ENCODE results near the gene RGS7BP. TPM values are rescaled to one million over a fixed set of nuclear protein-coding genes. Genes with fewer than 3 reads are reported as not detected.

RGS7BP gene
- 0.77 and 1.4 TPM in 2 replicates for total RNA-seq
- polyA plus RNA-seq = 0.75 TPM in 1 of 2 replicates, not detected in the other

- TF ChIP-seq CTCF (IDR thresholded peaks at IDR 0.05; ENCODE audit: poor library complexity) = no peak
- peak; percentile 43 for TF ChIP-seq EZH2 (IDR thresholded peaks at IDR 0.05; ENCODE audit: borderline replicate concordance)
- Histone ChIP-seq H3K9me2 (replicated peaks; ENCODE audit: insufficient read depth) (no peaks in the 10 kb centered on the region), H3K4me1 (ENCODE audit: insufficient read depth) (no peaks in the 10 kb centered on the region), H2AFZ (peak within 1 kb of the TSS; percentile 82), H3K27me3 (peaks cover 54% of the 10 kb centered on the region), H3K4me2 (peak within 1 kb of the TSS; percentile 97), H3K36me3 (replicated peaks; ENCODE audit: insufficient read depth, low read depth) (no peaks in the 10 kb centered on the region), H3K79me2 (no peaks in the 10 kb centered on the region), H4K20me1 (ENCODE audit: insufficient read depth, poor library complexity, severe bottlenecking) (no peaks in the 10 kb centered on the region), H3K9me3 (ENCODE audit: low read depth) (no peaks in the 10 kb centered on the region), H3K27ac (no peak within 1 kb of the TSS), H3K4me3 (peak within 1 kb of the TSS; percentile 69)
- WGBS (ENCODE audit: low lambda C conversion rate, missing lambda C conversion rate) = 4% methylated on average over 49 of the region's 53 CpGs
- peak; percentile 76 for DNase-seq (ENCODE audit: low spot score)
Measured at GRCh38 chr5:64505769-64506566, at the start of gene RGS7BP. Gene RGS7BP, plus strand, starts transcription at chr5:64506015. Its CDS starts 610 bp downstream, at chr5:64506625.

GRCh38 chr5:64457846-64458245 is 48.0 kb upstream of the RGS7BP start:
- no peaks in the 10 kb centered on the region for H4K20me1 ChIP-seq (ENCODE audit: insufficient read depth, poor library complexity, severe bottlenecking)
- H3K4me2 ChIP-seq = no peak overlapping the region
- H3K9me3 ChIP-seq (ENCODE audit: low read depth) = no peaks in the 10 kb centered on the region
- peaks cover 6% of the 10 kb centered on the region for H3K9me2 ChIP-seq (replicated peaks; ENCODE audit: insufficient read depth)
- no peak for DNase-seq (ENCODE audit: low spot score)
- no peak overlapping the region for H3K4me3 ChIP-seq
- no peaks in the 10 kb centered on the region for H3K79me2 ChIP-seq
- no peak overlapping the region for H3K27ac ChIP-seq
- H3K27me3 ChIP-seq = no peaks in the 10 kb centered on the region
- H3K36me3 ChIP-seq (replicated peaks; ENCODE audit: insufficient read depth, low read depth) = no peaks in the 10 kb centered on the region
- no peak for TF ChIP-seq CTCF (IDR thresholded peaks at IDR 0.05; ENCODE audit: poor library complexity)
- TF ChIP-seq EZH2phosphoT487 (IDR thresholded peaks at IDR 0.05; ENCODE audit: low read depth, severe bottlenecking, unreplicated experiment) = no peak
- TF ChIP-seq EZH2 (IDR thresholded peaks at IDR 0.05; ENCODE audit: borderline replicate concordance) = no peak
- no peaks in the 10 kb centered on the region for H3K4me1 ChIP-seq (ENCODE audit: insufficient read depth)
- 96% methylated on average over 1 of the region's 1 CpG for WGBS (ENCODE audit: low lambda C conversion rate, missing lambda C conversion rate)
- no peak overlapping the region for H2AFZ ChIP-seq

- Histone ChIP-seq H3K4me2 (no peak overlapping the region), H3K36me3 (replicated peaks; ENCODE audit: insufficient read depth, low read depth) (no peaks in the 10 kb centered on the region), H3K4me1 (ENCODE audit: insufficient read depth) (no peaks in the 10 kb centered on the region), H3K4me3 (no peak overlapping the region), H2AFZ (no peak overlapping the region), H3K9me3 (ENCODE audit: low read depth) (peaks cover 4% of the 10 kb centered on the region), H4K20me1 (ENCODE audit: insufficient read depth, poor library complexity, severe bottlenecking) (no peaks in the 10 kb centered on the region), H3K9me2 (replicated peaks; ENCODE audit: insufficient read depth) (peaks cover 6% of the 10 kb centered on the region), H3K27ac (no peak overlapping the region), H3K27me3 (no peaks in the 10 kb centered on the region), H3K79me2 (no peaks in the 10 kb centered on the region)
- no peak for DNase-seq (ENCODE audit: low spot score)
- WGBS (ENCODE audit: low lambda C conversion rate, missing lambda C conversion rate) = 80% methylated on average over 3 of the region's 3 CpGs
- no peak for TF ChIP-seq EZH2 (IDR thresholded peaks at IDR 0.05; ENCODE audit: borderline replicate concordance)
- no peak for TF ChIP-seq EZH2phosphoT487 (IDR thresholded peaks at IDR 0.05; ENCODE audit: low read depth, severe bottlenecking, unreplicated experiment)
- no peak for TF ChIP-seq CTCF (IDR thresholded peaks at IDR 0.05; ENCODE audit: poor library complexity)
Measured at GRCh38 chr5:64458948-64459347, 46.9 kb upstream of the RGS7BP start.
